AG04449 (cell line): ENCODE results near the gene SERPINI2.

Experiments
- CTCF ChIA-PET: fragments of 350-600 bp; formaldehyde crosslinking; extraction: SDS; loops from one replicate; lab custom pipeline; 2021; ENCODE audit warnings: antibody characterized with exemption; lab: Yijun Ruan, JAX
- POLR2A ChIA-PET: fragments of 400-600, 350-600 bp; formaldehyde crosslinking; extraction: SDS; loops from one replicate; lab custom pipeline; 2020; ENCODE audit warnings: antibody characterized with exemption, inconsistent platforms; lab: Yijun Ruan, JAX
- DNase-seq: peaks from one replicate; pipeline ENCODE4 v3.0.0-alpha.2; 2010; ENCODE audit warnings: low read depth, low spot score
- H3K4me3 ChIP-seq: 2 replicates; pipeline ENCODE4 v1.5.1; 2011; ENCODE audit warnings: low read depth, mild to moderate bottlenecking, control low read depth, low read length
- CTCF ChIP-seq: IDR thresholded peaks from one replicate; pipeline ENCODE4 v1.5.1; 2011; ENCODE audit warnings: mild to moderate bottlenecking, moderate library complexity, low read length, control low read depth, inconsistent platforms; ENCODE audit not compliant: insufficient read depth; ENCODE audit errors: missing control alignments

Gene SERPINI2

GRCh38 chr3:167473863-167474262 is at the start of gene SERPINI2:
Gene SERPINI2, minus strand, starts transcription at chr3:167474042. Its CDS starts 2,208 bp downstream, at chr3:167471834.
- ChIA-PET POLR2A (no interaction called here), CTCF (no interaction called here)
- no peak for TF ChIP-seq CTCF
- H3K4me3 ChIP-seq: no peak within 1 kb of the TSS
- DNase-seq: no peak

- no peak overlapping the region for H3K4me3 ChIP-seq
- TF ChIP-seq CTCF: no peak
- POLR2A ChIA-PET: no interaction called here
- no peak for DNase-seq
- CTCF ChIA-PET: no interaction called here
Measured at GRCh38 chr3:167521006-167521355, 47.1 kb upstream of the SERPINI2 start.

- ChIA-PET POLR2A (no interaction called here), CTCF (no interaction called here)
- no peak for TF ChIP-seq CTCF
- H3K4me3 ChIP-seq: no peak overlapping the region
- DNase-seq: no peak
Measured at GRCh38 chr3:167520266-167521005, 46.6 kb upstream of the SERPINI2 start.

GRCh38 chr3:167507954-167508353 is 34.1 kb upstream of the SERPINI2 start:
- ChIA-PET POLR2A (no interaction called here), CTCF (no interaction called here)
- TF ChIP-seq CTCF: no peak
- H3K4me3 ChIP-seq: no peak overlapping the region
- no peak for DNase-seq

- DNase-seq: no peak
- TF ChIP-seq CTCF: no peak
- ChIA-PET POLR2A (no interaction called here), CTCF (no interaction called here)
- no peak overlapping the region for H3K4me3 ChIP-seq
Measured at GRCh38 chr3:167502401-167502800, 28.6 kb upstream of the SERPINI2 start.

GRCh38 chr3:167501941-167502340 is 28.1 kb upstream of the SERPINI2 start:
- H3K4me3 ChIP-seq: no peak overlapping the region
- POLR2A ChIA-PET: no interaction called here
- CTCF ChIA-PET: no interaction called here
- no peak for TF ChIP-seq CTCF
- no peak for DNase-seq
